Right lobe of liver (tissue), 6 donors: ENCODE results near the gene TIMP4. TPM values are rescaled to one million over a fixed set of nuclear protein-coding genes. Genes with fewer than 3 reads are reported as not detected.

Experiments used
- ATAC-seq, 4 donors: fragments of 200-7000 bp; cut with Tn5 transposase; one replicate each; pipeline ENCODE4 v1.9.1; 2020; ENCODE audit warnings: mild to moderate bottlenecking in 4 of 4, moderate library complexity in 4 of 4
- DNase-seq, 3 donors: peaks; one replicate each; pipeline ENCODE4 v3.0.0-alpha.2; 2020
- H3K27ac ChIP-seq, 3 donors: fragments of 200-600 bp; one replicate each; pipeline ENCODE4 v1.8.0; 2022
- H3K27me3 ChIP-seq, 2 donors: fragments of 200-600 bp; one replicate each; pipeline ENCODE4 v1.8.0; 2022
- H3K36me3 ChIP-seq, 4 donors: fragments of 200-600 bp; sonication (generic) in 1 of 4; one replicate each; pipeline versions ENCODE4 v1.5.1 to v1.8.0; 2017 to 2022; ENCODE audit warnings: control low read depth in 1 of 4
- H3K4me1 ChIP-seq, 4 donors: fragments of 200-600 bp; sonication (generic) in 1 of 4; one replicate each; pipeline versions ENCODE4 v1.5.1 to v1.8.0; 2017 to 2022; ENCODE audit warnings: control low read depth in 1 of 4
- H3K4me3 ChIP-seq, 3 donors: fragments of 200-600 bp; one replicate each; pipeline ENCODE4 v1.8.0; 2022
- H3K9me3 ChIP-seq, 4 donors: fragments of 200-600 bp; sonication (generic) in 1 of 4; one replicate each; pipeline versions ENCODE4 v1.5.1 to v1.8.0; 2017 to 2022; ENCODE audit warnings: control low read depth in 1 of 4
- POLR2A ChIP-seq: fragments of 450-650 bp; IDR thresholded peaks from one replicate; pipeline ENCODE4 v1.6.1; 2017; ENCODE audit warnings: antibody characterized with exemption, mild to moderate bottlenecking
- WGBS: methylation state at CpG from one replicate; pipeline ENCODE4 v1.1.6; 2018; ENCODE audit warnings: low coverage, low lambda C conversion rate; ENCODE audit not compliant: insufficient coverage; ENCODE audit errors: missing lambda C conversion rate; 5-methylcytosine and 5-hydroxymethylcytosine counted together
- intact Hi-C, 2 donors: fragments of 100-400 bp; cut with DNase I; formaldehyde crosslinking; loops; one replicate each; pipeline versions ENCODE4 v1.11.2 to v1.14.1; 2022
- total RNA-seq, 6 experiments: library from RNA; depleted of rRNA in 2 of 6; stranded (reverse); fragments of >200 nt in 2 of 6; fragmentation: NEBNext Ultra II Directional in 3 of 6; extraction: Animal tissue kit (Norgen Biotek cat#: 25700) in 3 of 6; gene quantifications; one replicate each; pipeline versions ENCODE4 v1.1.0 to v1.2.4, GENCODE V29; 2016 to 2023
- TF ChIP-seq, protein P1 (sequence below), 4 donors: fragments of 200-600 bp in 3 of 4; fragments of 450-650 bp in 1 of 4; IDR thresholded peaks; one replicate each; pipeline versions ENCODE4 v1.5.1 to v1.8.0; 2016 to 2022; ENCODE audit warnings: antibody characterized with exemption in 4 of 4, mild to moderate bottlenecking in 2 of 4
- donor health status: DM: no; HTN: yes; CAD: no.
- donor health status: DM: no; HTN: no; CAD: no.
- donor health status: DM: no; HTN: no; CAD: no.
- donor health status: DM: no; HTN: yes; CAD: no.
- donor health status: DM: no; HTN: yes; CAD: no.

The TIMP4 gene
- total RNA-seq, 6 experiments from 2014 or later, result 0.35 to 2.2 (median 0.66) TPM; not detected in 1

DNA sequence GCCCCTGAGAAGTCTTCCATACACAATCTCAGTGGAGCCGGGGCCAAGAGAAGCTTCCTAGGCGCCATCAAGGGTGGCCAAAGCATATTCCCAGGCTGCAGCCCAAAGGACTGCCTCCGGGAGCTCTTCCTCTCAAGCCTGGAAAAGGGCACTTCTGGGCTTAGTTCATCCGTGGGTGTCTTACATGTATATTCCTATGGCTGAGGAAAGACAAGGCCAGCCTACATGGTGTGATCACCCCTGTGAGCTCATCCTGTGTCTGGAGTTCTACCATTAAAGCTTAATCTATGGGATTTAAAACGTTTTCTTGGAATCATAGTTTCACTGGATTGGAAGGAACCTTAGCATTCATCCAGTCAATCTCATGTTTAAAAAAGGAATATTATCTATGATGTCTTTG lies 21.9 kb upstream of the TIMP4 start:
- TF ChIP-seq, protein P1, sequence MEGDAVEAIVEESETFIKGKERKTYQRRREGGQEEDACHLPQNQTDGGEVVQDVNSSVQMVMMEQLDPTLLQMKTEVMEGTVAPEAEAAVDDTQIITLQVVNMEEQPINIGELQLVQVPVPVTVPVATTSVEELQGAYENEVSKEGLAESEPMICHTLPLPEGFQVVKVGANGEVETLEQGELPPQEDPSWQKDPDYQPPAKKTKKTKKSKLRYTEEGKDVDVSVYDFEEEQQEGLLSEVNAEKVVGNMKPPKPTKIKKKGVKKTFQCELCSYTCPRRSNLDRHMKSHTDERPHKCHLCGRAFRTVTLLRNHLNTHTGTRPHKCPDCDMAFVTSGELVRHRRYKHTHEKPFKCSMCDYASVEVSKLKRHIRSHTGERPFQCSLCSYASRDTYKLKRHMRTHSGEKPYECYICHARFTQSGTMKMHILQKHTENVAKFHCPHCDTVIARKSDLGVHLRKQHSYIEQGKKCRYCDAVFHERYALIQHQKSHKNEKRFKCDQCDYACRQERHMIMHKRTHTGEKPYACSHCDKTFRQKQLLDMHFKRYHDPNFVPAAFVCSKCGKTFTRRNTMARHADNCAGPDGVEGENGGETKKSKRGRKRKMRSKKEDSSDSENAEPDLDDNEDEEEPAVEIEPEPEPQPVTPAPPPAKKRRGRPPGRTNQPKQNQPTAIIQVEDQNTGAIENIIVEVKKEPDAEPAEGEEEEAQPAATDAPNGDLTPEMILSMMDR (IDR thresholded peaks at IDR 0.05), result no peak
- no peak for TF ChIP-seq POLR2A
- no peaks in the 10 kb centered on the region for H3K4me1 ChIP-seq
- WGBS, result 43% methylated on average over 1 of the region's 5 CpGs
- no peak overlapping the region for H3K4me3 ChIP-seq
- ATAC-seq (no peak), DNase-seq (no peak)
- no peaks in the 10 kb centered on the region for H3K36me3 ChIP-seq
- intact Hi-C loops, result no loop called here
- H3K27ac ChIP-seq, result no peak overlapping the region
- no peaks in the 10 kb centered on the region for H3K27me3 ChIP-seq
- no peaks in the 10 kb centered on the region for H3K9me3 ChIP-seq

DNA sequence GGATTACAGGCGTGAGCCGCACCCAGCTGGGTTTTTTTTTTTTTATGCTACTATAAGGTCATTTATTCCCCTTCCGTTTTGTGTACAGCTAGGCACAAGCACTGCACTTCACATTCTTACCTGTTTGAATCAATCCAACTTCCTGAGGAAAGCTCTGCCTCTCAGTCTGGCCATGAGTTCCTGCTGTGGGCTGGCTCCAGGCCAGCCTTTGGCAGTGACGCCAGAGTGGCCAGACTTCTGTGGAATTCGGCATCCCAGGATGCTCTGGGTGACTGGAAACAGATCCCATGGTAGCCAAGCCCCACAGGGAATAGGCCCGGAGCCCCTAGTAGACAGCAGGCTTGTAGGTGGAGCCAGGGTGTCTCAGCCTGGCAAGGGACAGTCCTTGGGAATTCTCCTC lies 21.5 kb upstream of the TIMP4 start:
- Histone ChIP-seq H3K4me3 (no peak overlapping the region), H3K36me3 (no peaks in the 10 kb centered on the region), H3K27me3 (no peaks in the 10 kb centered on the region), H3K27ac (no peak overlapping the region), H3K9me3 (no peaks in the 10 kb centered on the region), H3K4me1 (no peaks in the 10 kb centered on the region)
- intact Hi-C loops, result no loop called here
- WGBS, result 38% methylated on average over 5 of the region's 6 CpGs
- ATAC-seq (peak in 2 of 4 donors; percentile 6 to 42), DNase-seq (peak in 1 of 3 donors; percentile 44)
- TF ChIP-seq, protein P1 (IDR thresholded peaks at IDR 0.05), result no peak
- no peak for TF ChIP-seq POLR2A

DNA sequence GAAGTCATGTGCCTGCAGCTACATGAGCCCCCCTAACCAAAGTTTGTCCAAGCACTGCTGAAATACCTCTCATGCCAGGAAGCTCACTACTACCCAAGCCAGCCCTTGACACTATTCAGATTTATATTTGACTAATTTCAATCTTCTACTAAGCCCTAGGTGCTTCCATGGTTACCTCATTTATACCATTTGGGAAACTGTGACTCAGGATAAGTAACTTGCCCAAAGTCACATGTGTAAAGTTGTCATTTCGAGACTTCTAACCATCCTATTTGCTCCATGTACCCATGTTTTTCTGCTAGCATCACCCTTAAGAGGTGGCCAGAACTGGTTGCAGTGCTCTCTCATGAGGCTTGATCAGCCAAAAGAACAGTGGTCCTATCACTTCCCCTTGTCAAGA lies 20.7 kb upstream of the TIMP4 start:
- no peaks in the 10 kb centered on the region for H3K36me3 ChIP-seq
- no peak overlapping the region for H3K27ac ChIP-seq
- H3K9me3 ChIP-seq, result no peaks in the 10 kb centered on the region
- no peaks in the 10 kb centered on the region for H3K27me3 ChIP-seq
- ATAC-seq (no peak), DNase-seq (no peak)
- TF ChIP-seq, protein P1 (IDR thresholded peaks at IDR 0.05), result no peak
- no peak for TF ChIP-seq POLR2A
- intact Hi-C loops, result loop anchor here in 1 of 2 donors (5.0 kb wide), 1 partner anchor 42 kb away; no protein-coding TSS in a partner anchor
- H3K4me1 ChIP-seq, result no peaks in the 10 kb centered on the region
- no peak overlapping the region for H3K4me3 ChIP-seq
- 91% methylated on average over 1 of the region's 1 CpG for WGBS

DNA sequence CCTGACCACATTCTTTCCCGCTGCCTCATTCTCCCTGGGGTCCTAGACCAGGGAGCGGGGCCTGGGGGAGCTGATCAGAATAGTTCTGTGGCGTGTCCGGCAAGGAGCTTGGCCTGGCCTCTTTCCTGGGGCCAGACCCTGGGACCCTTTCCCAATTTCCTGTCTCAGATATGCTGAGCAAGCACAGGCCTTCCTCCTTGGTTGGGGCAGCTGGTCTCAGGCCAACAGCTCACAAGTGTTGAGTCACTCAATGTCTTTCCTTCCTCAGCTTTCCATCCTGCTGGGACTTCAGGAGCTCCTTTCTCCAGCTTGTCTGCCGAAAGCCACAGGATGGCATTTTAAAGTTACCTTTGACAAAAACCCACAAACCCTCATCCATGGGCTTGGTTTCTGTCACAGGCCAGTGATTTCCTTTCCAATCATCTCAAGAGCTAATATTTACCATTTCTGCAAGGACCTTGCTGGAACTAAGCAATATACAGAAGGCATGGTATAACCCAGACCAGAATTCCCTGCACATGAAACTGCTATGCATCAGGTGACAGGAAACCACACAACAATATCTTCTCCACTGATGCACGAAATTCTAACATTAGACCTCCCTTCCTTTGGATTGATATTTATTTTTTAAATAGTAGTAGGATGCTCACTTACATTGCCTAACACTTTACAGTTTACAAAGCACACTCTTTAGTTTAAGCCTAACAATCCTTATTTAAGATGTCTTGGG lies 19.5 kb upstream of the TIMP4 start:
- no peak overlapping the region for H3K27ac ChIP-seq
- DNase-seq, result peak in 2 of 3 donors; percentile 55 to 65
- peak; percentile 32 to 60 (median 50) for ATAC-seq
- H3K9me3 ChIP-seq, result no peaks in the 10 kb centered on the region
- no peaks in the 10 kb centered on the region for H3K4me1 ChIP-seq
- 55% methylated on average over 2 of the region's 6 CpGs for WGBS
- no peak overlapping the region for H3K4me3 ChIP-seq
- TF ChIP-seq, protein P1 (IDR thresholded peaks at IDR 0.05), result no peak
- TF ChIP-seq POLR2A, result no peak
- no peaks in the 10 kb centered on the region for H3K36me3 ChIP-seq
- intact Hi-C loops, result loop anchor here in 1 of 2 donors (5.0 kb wide), 1 partner anchor 41 kb away; no protein-coding TSS in a partner anchor
- no peaks in the 10 kb centered on the region for H3K27me3 ChIP-seq
